SK-N-SH treated with all-trans-retinoic acid at 6 μM for 48 hours (cell line): Measurements from ENCODE around the gene S1PR4.
"Not testable (repeated sequence)": the region's sequence is repeated elsewhere in the genome, so short reads cannot be mapped to it uniquely, and the experiment has no call there.

Source experiments
- ATAC-seq: fragments of 200-7000 bp; cut with Tn5 transposase; 3 replicates; pipeline ENCODE4 v1.9.1; 2020; ENCODE audit warnings: mild to moderate bottlenecking, moderate library complexity
- ARNTL ChIP-seq: fragments of 450-650 bp; formaldehyde crosslinking; IDR thresholded peaks from 2 replicates; pipeline ENCODE4 v1.5.0; 2020; ENCODE audit warnings: low read depth, mild to moderate bottlenecking, moderate library complexity, borderline replicate concordance
- BACH2 ChIP-seq: fragments of 250-450 bp; sonication (Bioruptor Pico); IDR thresholded peaks from 2 replicates; pipeline ENCODE4 v1.9.0; 2021; ENCODE audit warnings: mild to moderate bottlenecking, borderline replicate concordance
- CREB5 ChIP-seq: fragments of 250-450 bp; sonication (Bioruptor Pico); IDR thresholded peaks from 2 replicates; pipeline ENCODE4 v1.5.1; 2020; ENCODE audit warnings: low read depth, mild to moderate bottlenecking, moderate library complexity
- CSDC2 ChIP-seq: fragments of 250-450 bp; sonication (Bioruptor Pico); IDR thresholded peaks from 2 replicates; pipeline ENCODE4 v1.5.0; 2020; ENCODE audit warnings: mild to moderate bottlenecking, moderate library complexity
- ESRRG ChIP-seq: fragments of 250-450 bp; sonication (Bioruptor Pico); IDR thresholded peaks from 2 replicates; pipeline ENCODE4 v1.6.1; 2021; ENCODE audit warnings: mild to moderate bottlenecking
- GLIS3 ChIP-seq: fragments of 250-450 bp; sonication (Bioruptor Pico); IDR thresholded peaks from 2 replicates; pipeline ENCODE4 v1.5.0; 2020; ENCODE audit warnings: mild to moderate bottlenecking, moderate library complexity
- ISL1 ChIP-seq: fragments of 250-450 bp; sonication (Bioruptor Pico); IDR thresholded peaks from 2 replicates; pipeline ENCODE4 v2.1.2; 2022; ENCODE audit warnings: mild to moderate bottlenecking, moderate library complexity
- OSR1 ChIP-seq: fragments of 250-450 bp; sonication (Bioruptor Pico); IDR thresholded peaks from 2 replicates; pipeline ENCODE4 v1.8.0; 2022; ENCODE audit warnings: moderate library complexity, mild to moderate bottlenecking, inconsistent platforms
- PATZ1 ChIP-seq: fragments of 250-450 bp; sonication (Bioruptor Pico); IDR thresholded peaks from 2 replicates; pipeline ENCODE4 v1.8.0; 2020; ENCODE audit warnings: mild to moderate bottlenecking, moderate library complexity, borderline replicate concordance
- POU6F1 ChIP-seq: fragments of 250-450 bp; sonication (Bioruptor Pico); IDR thresholded peaks from 2 replicates; pipeline ENCODE4 v1.8.0; 2021; ENCODE audit warnings: low read depth, mild to moderate bottlenecking, moderate library complexity, borderline replicate concordance
- RARB ChIP-seq: fragments of 250-450 bp; sonication (Bioruptor Pico); IDR thresholded peaks from 2 replicates; pipeline ENCODE4 v1.8.0; 2021; ENCODE audit warnings: mild to moderate bottlenecking, moderate library complexity
- SNAI2 ChIP-seq: fragments of 250-450 bp; sonication (Bioruptor Pico); IDR thresholded peaks from 2 replicates; pipeline ENCODE4 v1.5.0; 2020; ENCODE audit warnings: mild to moderate bottlenecking, moderate library complexity
- TCF4 ChIP-seq: fragments of 250-450 bp; sonication (Bioruptor Pico); IDR thresholded peaks from 2 replicates; pipeline ENCODE4 v1.8.0; 2021; ENCODE audit warnings: mild to moderate bottlenecking, moderate library complexity, borderline replicate concordance
- TOX ChIP-seq: fragments of 250-450 bp; sonication (Bioruptor Pico); IDR thresholded peaks from 2 replicates; pipeline ENCODE4 v1.8.0; 2021; ENCODE audit warnings: mild to moderate bottlenecking, moderate library complexity, borderline replicate concordance
- ZC3H10 ChIP-seq: fragments of 250-450 bp; sonication (Bioruptor Pico); IDR thresholded peaks from 2 replicates; pipeline ENCODE4 v1.5.1; 2021; ENCODE audit warnings: mild to moderate bottlenecking, moderate library complexity
- ZFP3 ChIP-seq: fragments of 250-450 bp; sonication (Bioruptor Pico); IDR thresholded peaks from 2 replicates; pipeline ENCODE4 v1.5.0; 2020; ENCODE audit warnings: mild to moderate bottlenecking, moderate library complexity
- ZNF565 ChIP-seq: fragments of 450-650 bp; formaldehyde crosslinking; conservative IDR thresholded peaks from 2 replicates; pipeline ENCODE4 v1.5.0; 2020; ENCODE audit warnings: low read depth, mild to moderate bottlenecking, moderate library complexity
- ZNF70 ChIP-seq: fragments of 450-650 bp; formaldehyde crosslinking; IDR thresholded peaks from 2 replicates; pipeline ENCODE4 v1.5.0; 2020; ENCODE audit warnings: mild to moderate bottlenecking, moderate library complexity
- ZNF8 ChIP-seq: fragments of 450-650 bp; formaldehyde crosslinking; IDR thresholded peaks from 2 replicates; pipeline ENCODE4 v1.5.0; 2020; ENCODE audit warnings: mild to moderate bottlenecking, moderate library complexity
- TF ChIP-seq, protein P1 (sequence below): fragments of 250-450 bp; sonication (Bioruptor Pico); IDR thresholded peaks from 2 replicates; pipeline ENCODE4 v1.5.0; 2020; ENCODE audit warnings: mild to moderate bottlenecking, moderate library complexity
- TF ChIP-seq, protein P2 (sequence below): fragments of 250-450 bp; sonication (Bioruptor Pico); IDR thresholded peaks from 2 replicates; pipeline ENCODE4 v1.5.1; 2021; ENCODE audit warnings: mild to moderate bottlenecking, moderate library complexity

S1PR4 gene

GRCh38 chr19:3190921-3191805 is 12.6 kb downstream of the S1PR4 start:
- ATAC-seq, result no peak
- TF ChIP-seq ESRRG (CRISPR knock-in tag) (no peak), OSR1 (CRISPR knock-in tag) (no peak), PATZ1 (CRISPR knock-in tag) (no peak), TCF4 (no peak), TOX (CRISPR knock-in tag) (no peak)

DNA sequence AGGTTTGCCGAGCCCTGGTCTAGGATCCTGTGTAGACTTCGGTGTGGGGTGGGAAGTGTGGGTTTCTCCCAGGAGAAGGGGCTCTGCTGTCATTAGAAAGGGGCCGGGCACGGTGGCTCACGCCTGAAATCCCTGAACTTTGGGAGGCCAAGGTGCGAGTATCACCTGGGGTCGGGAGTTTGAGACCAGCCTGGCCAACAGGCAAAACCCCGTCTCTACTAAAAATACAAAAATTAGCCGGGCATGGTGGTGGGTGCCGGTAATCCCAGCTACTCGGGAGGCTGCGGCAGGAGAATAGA is 13.2 kb downstream of the S1PR4 start:
- ATAC-seq, result not testable (repeated sequence)

GRCh38 chr19:3192228-3192635 is 13.7 kb downstream of the S1PR4 start:
- no peak for TF ChIP-seq ISL1
- TF ChIP-seq ZC3H10 (CRISPR knock-in tag), result no peak
- no peak for TF ChIP-seq BACH2 (CRISPR knock-in tag)
- TF ChIP-seq TOX (CRISPR knock-in tag), result no peak
- TF ChIP-seq CREB5 (CRISPR knock-in tag), result no peak
- TF ChIP-seq POU6F1 (CRISPR knock-in tag), result no peak
- no peak for TF ChIP-seq ZFP3 (CRISPR knock-in tag)
- no peak for TF ChIP-seq RARB (CRISPR knock-in tag)
- no peak for TF ChIP-seq ZNF565 (CRISPR knock-in tag)
- no peak for TF ChIP-seq ZNF8 (CRISPR knock-in tag)
- TF ChIP-seq, protein P1, sequence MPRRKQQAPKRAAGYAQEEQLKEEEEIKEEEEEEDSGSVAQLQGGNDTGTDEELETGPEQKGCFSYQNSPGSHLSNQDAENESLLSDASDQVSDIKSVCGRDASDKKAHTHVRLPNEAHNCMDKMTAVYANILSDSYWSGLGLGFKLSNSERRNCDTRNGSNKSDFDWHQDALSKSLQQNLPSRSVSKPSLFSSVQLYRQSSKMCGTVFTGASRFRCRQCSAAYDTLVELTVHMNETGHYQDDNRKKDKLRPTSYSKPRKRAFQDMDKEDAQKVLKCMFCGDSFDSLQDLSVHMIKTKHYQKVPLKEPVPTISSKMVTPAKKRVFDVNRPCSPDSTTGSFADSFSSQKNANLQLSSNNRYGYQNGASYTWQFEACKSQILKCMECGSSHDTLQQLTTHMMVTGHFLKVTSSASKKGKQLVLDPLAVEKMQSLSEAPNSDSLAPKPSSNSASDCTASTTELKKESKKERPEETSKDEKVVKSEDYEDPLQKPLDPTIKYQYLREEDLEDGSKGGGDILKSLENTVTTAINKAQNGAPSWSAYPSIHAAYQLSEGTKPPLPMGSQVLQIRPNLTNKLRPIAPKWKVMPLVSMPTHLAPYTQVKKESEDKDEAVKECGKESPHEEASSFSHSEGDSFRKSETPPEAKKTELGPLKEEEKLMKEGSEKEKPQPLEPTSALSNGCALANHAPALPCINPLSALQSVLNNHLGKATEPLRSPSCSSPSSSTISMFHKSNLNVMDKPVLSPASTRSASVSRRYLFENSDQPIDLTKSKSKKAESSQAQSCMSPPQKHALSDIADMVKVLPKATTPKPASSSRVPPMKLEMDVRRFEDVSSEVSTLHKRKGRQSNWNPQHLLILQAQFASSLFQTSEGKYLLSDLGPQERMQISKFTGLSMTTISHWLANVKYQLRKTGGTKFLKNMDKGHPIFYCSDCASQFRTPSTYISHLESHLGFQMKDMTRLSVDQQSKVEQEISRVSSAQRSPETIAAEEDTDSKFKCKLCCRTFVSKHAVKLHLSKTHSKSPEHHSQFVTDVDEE (CRISPR knock-in tag), result no peak
- TF ChIP-seq ESRRG (CRISPR knock-in tag), result no peak
- TF ChIP-seq ZNF70, result no peak
- no peak for TF ChIP-seq SNAI2
- no peak for TF ChIP-seq CSDC2 (CRISPR knock-in tag)
- TF ChIP-seq, protein P2, sequence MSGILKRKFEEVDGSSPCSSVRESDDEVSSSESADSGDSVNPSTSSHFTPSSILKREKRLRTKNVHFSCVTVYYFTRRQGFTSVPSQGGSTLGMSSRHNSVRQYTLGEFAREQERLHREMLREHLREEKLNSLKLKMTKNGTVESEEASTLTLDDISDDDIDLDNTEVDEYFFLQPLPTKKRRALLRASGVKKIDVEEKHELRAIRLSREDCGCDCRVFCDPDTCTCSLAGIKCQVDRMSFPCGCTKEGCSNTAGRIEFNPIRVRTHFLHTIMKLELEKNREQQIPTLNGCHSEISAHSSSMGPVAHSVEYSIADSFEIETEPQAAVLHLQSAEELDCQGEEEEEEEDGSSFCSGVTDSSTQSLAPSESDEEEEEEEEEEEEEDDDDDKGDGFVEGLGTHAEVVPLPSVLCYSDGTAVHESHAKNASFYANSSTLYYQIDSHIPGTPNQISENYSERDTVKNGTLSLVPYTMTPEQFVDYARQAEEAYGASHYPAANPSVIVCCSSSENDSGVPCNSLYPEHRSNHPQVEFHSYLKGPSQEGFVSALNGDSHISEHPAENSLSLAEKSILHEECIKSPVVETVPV (CRISPR knock-in tag), result no peak
- TF ChIP-seq, all 23 proteins: peak for 0
- no peak for ATAC-seq

DNA sequence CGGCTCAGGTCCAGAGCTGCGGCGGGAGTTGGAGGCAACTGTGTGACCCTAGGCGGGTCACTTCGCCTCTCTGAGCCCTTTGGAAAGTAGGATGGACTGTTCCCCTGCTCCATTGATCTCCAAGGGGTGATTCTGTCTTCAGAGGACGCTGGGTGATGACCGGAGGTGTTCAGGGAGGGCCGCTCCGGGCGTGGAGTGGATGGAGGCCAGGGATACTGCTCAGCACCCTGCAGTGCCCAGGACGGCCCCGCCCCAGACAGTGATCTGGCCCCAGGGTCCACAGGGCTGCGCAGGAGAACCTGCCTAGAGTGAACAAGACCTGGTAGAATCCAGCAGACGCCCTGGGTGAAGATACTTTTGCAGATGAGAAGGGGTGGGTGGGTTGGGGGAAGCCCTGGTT is 14.1 kb downstream of the S1PR4 start:
- no peak for ATAC-seq
- no peak for TF ChIP-seq TCF4
- TF ChIP-seq SNAI2, result no peak
- TF ChIP-seq ZNF8 (CRISPR knock-in tag), result no peak
- TF ChIP-seq GLIS3 (CRISPR knock-in tag), result no peak
- TF ChIP-seq POU6F1 (CRISPR knock-in tag), result no peak
- TF ChIP-seq ZFP3 (CRISPR knock-in tag), result no peak
- TF ChIP-seq CREB5 (CRISPR knock-in tag), result no peak
- TF ChIP-seq ARNTL, result no peak
- no peak for TF ChIP-seq ZNF70
- TF ChIP-seq OSR1 (CRISPR knock-in tag), result no peak
- no peak for TF ChIP-seq ZC3H10 (CRISPR knock-in tag)
- no peak for TF ChIP-seq TOX (CRISPR knock-in tag)
